ENCODE measurements around the gene LEF1.

The LEF1 gene

DNA sequence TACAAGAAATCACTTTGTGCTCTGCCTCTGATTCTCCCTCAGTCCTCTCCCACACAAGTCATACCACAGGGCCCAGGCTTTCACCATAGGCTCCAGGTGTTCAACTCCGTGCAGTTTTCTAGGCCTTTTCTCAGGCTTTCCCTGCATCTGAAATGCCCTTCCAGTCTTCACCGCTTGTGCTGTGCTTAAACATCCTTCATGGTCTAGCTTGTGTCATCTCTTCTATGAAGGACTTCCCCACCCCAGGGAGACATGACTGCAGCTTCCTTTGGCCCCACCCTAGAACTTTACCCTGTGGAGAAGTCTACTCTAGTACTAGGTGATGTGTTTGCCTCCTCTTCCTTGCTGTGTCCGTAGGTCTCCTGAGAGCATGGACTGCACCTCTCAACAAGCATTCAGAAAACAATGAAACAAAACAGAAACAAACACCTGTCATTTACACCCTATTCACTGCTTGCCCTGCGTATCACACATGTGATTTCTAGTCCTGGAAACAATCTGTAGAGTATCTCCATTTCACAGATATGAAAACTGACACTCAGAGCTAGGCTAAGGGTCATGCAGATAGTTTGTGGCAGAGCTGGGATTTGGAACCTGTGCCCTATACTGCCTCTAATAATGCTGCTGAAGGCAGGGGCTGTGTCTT is 22.7 kb upstream of the LEF1 start:
- Mint-ChIP-seq H3K36me3 (ENCODE audit: low read depth) (no peaks in the 10 kb centered on the region), H3K9me3 (no peaks in the 10 kb centered on the region), H3K27me3 (no peaks in the 10 kb centered on the region), H3K27ac (no peak overlapping the region), H3K4me1 (ENCODE audit: low read depth) (peaks cover 15% of the 10 kb centered on the region), H3K4me3 (no peak overlapping the region)

DNA sequence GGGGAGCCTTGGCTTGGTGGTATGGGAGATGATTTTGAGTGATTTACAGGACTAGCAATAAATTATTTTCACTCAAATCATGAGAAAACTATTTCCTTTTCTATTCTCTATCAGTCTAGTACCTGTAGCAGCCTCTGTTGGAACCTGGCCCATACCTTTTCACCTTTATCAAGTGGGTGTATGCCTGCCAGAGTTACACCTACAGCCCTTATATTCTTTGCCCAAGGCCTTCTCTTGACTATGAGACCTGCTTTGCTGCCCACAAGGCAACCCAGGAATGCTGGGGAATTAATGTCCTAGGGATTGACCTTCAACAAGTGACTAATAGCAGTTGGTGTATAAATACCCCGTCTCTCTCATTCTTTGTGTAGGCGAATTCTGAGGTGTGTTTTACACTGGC is 20.0 kb upstream of the LEF1 start:
- H3K27me3 Mint-ChIP-seq: no peaks in the 10 kb centered on the region
- H3K27ac Mint-ChIP-seq: no peak overlapping the region
- no peak overlapping the region for H3K4me3 Mint-ChIP-seq
- no peaks in the 10 kb centered on the region for H3K36me3 Mint-ChIP-seq (ENCODE audit: low read depth)
- H3K4me1 Mint-ChIP-seq (ENCODE audit: low read depth): peaks cover 21% of the 10 kb centered on the region
- no peaks in the 10 kb centered on the region for H3K9me3 Mint-ChIP-seq

DNA sequence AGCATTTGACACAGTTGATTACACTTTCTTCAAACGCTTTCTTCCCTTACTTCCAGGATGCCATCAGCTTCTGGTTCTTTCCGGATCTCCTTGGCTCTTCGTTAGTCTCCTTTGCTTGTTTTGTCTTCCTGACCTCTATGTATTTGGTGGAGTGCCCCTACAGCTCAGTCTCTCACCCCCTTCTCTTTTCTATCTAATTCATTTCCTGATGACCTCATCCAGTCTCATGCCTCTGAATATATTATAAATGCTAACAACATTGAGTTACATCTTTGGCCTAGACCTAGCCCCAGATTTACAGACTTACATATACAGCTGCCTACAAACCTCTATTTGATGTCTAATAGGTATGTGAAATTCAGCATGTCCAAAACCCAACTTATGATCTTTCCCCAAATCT is 16.5 kb upstream of the LEF1 start:
- Mint-ChIP-seq H3K4me3 (no peak overlapping the region), H3K27ac (no peak overlapping the region), H3K9me3 (no peaks in the 10 kb centered on the region), H3K27me3 (no peaks in the 10 kb centered on the region), H3K4me1 (ENCODE audit: low read depth) (peaks cover 9% of the 10 kb centered on the region), H3K36me3 (ENCODE audit: low read depth) (no peaks in the 10 kb centered on the region)

DNA sequence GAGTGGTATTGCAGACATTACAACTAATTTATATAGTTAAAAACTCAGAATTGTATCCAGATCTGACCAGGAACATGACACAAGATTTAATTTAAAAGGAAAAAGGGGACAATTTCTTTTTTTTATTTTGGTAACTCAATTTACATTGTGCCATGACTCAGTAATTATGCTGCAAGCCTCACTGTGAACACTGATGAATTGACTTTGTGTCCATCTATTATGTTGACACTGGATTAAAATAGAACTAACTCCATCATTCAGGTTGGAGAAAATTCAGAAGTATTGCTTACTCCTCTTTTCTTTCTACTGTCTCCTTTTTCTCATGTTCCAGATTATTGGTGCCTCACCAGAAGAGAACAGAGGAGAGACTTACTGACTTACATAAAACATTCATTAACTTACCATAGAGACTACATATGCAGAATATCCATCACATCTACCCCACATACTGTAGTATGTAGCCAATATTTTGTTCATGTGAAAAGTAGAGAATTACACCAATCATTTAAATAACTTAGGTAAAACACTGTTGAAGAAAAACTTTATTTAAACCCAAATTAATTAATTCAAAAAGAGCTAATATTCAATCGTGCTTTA is 15.8 kb upstream of the LEF1 start:
- Mint-ChIP-seq H3K27me3 (no peaks in the 10 kb centered on the region), H3K9me3 (no peaks in the 10 kb centered on the region), H3K4me1 (ENCODE audit: low read depth) (peaks cover 9% of the 10 kb centered on the region), H3K27ac (no peak overlapping the region), H3K36me3 (ENCODE audit: low read depth) (no peaks in the 10 kb centered on the region), H3K4me3 (no peak overlapping the region)

DNA sequence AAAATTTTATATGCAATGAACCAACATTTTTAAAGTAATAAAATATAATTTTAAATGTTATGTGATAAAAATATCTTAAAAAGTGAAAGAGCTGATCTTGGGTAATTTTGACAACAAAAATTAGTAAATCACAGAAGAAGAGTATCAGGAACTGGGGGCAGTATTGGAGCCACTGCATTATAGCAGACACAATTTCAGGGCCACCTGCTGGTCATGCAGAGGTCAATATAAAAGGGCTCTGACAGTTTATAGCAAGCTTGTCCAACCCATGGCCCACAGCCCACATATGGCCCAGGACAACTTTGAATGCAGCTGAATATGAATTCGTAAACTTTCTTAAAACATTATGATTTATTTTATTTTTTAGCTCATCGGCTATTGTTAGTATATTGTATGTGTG is 13.0 kb upstream of the LEF1 start:
- H3K27ac Mint-ChIP-seq: no peak overlapping the region
- no peaks in the 10 kb centered on the region for H3K27me3 Mint-ChIP-seq
- H3K4me1 Mint-ChIP-seq (ENCODE audit: low read depth): peaks cover 9% of the 10 kb centered on the region
- H3K36me3 Mint-ChIP-seq (ENCODE audit: low read depth): peaks cover 5% of the 10 kb centered on the region
- no peak overlapping the region for H3K4me3 Mint-ChIP-seq
- H3K9me3 Mint-ChIP-seq: no peaks in the 10 kb centered on the region

DNA sequence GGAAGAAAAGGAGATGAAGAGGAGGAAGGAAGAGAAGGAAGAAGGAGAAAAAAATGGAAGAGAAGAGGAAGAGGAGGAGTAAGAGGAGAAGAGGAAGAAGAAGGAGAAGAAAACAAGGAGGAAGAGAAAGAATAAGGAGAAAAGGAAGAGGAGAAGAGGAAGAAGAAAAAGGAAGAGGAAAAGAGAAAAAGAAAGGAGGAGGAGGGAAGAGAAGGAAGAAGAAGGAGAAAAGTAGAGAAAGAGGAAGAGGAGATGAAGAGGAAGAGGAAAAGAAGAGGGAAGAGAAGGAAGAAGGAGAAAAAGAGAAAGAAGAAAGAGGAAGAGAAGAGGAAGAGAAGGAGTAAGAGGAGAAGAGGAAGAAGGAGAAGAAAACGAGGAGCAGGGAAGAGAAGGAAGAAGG is 11.8 kb upstream of the LEF1 start:
- Mint-ChIP-seq H3K4me3 (no peak overlapping the region), H3K27me3 (no peaks in the 10 kb centered on the region), H3K4me1 (ENCODE audit: low read depth) (peaks cover 7% of the 10 kb centered on the region), H3K27ac (no peak overlapping the region), H3K9me3 (no peaks in the 10 kb centered on the region), H3K36me3 (ENCODE audit: low read depth) (peaks cover 5% of the 10 kb centered on the region)

DNA sequence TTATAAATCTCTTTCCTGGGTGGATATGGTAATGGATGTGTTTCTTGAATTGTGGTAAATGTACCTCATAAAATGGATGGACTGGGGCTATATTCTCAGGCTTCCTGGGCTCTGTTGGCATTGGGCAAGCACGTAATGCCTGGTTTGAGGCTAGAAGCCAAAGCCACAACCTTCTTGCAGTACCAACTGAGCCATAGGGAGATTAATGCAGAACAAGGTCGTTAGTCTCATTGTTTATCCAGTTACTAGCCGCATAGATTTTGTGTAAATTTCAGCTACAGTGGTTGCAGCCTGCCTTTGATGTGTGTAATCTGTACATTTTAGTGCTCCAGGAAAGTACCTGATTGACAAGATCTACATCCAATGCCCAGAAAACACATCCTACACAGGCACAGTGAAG is 7.2 kb upstream of the LEF1 start:
- H3K27ac Mint-ChIP-seq: no peak overlapping the region
- no peaks in the 10 kb centered on the region for H3K27me3 Mint-ChIP-seq
- H3K4me1 Mint-ChIP-seq (ENCODE audit: low read depth): peaks cover 17% of the 10 kb centered on the region
- H3K4me3 Mint-ChIP-seq: no peak overlapping the region
- H3K9me3 Mint-ChIP-seq: no peaks in the 10 kb centered on the region
- H3K36me3 Mint-ChIP-seq (ENCODE audit: low read depth): peaks cover 5% of the 10 kb centered on the region

DNA sequence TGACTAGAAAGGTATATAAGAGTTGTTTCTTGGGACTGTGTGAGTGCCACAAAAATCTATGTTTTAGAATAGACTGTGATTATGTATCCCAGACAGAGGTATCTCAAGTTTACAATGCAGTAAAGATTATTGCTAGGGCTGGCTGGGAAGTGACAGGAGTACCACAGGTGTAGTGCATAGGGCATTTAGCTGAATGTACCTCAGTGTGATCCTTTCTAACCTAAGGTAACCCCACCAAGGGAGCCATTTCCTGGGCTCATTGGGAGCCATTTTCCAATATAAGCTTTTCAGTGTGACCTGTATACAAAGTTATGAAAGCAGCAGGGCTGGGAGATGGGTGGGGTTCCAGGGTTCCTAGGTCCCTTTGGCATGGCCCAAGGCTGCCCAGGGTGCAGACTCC is 6.1 kb upstream of the LEF1 start:
- Mint-ChIP-seq H3K9me3 (no peaks in the 10 kb centered on the region), H3K4me1 (ENCODE audit: low read depth) (peaks cover 29% of the 10 kb centered on the region), H3K27ac (no peak overlapping the region), H3K36me3 (ENCODE audit: low read depth) (peaks cover 5% of the 10 kb centered on the region), H3K27me3 (peaks cover 3% of the 10 kb centered on the region), H3K4me3 (no peak overlapping the region)

DNA sequence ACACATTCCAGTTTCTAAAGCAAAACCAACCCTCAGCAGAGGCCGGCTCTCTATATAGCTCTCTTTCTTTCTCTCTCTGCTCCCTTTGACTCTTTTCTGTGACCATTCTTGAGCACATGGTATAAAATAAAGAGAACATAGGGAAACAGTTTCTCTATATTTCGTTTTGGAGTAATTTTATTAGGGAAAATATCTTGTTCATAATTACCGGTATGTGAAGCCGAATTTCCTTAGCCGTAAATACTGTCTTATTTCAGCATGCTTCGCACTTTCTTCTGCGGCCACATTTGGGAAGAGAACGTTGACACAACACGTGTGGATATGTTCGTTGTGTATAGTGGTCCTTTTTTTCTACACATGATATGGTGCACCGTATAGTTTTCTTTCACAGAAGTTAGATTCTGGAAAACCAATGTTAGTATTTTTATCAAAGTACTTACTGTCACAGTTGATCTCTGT is 4.9 kb upstream of the LEF1 start:
- peaks cover 5% of the 10 kb centered on the region for H3K36me3 Mint-ChIP-seq (ENCODE audit: low read depth)
- H3K27me3 Mint-ChIP-seq: peaks cover 11% of the 10 kb centered on the region
- no peaks in the 10 kb centered on the region for H3K9me3 Mint-ChIP-seq
- peaks cover 39% of the 10 kb centered on the region for H3K4me1 Mint-ChIP-seq (ENCODE audit: low read depth)
- peak overlapping the region; percentile 88 for H3K27ac Mint-ChIP-seq
- H3K4me3 Mint-ChIP-seq: peak overlapping the region; percentile 99

DNA sequence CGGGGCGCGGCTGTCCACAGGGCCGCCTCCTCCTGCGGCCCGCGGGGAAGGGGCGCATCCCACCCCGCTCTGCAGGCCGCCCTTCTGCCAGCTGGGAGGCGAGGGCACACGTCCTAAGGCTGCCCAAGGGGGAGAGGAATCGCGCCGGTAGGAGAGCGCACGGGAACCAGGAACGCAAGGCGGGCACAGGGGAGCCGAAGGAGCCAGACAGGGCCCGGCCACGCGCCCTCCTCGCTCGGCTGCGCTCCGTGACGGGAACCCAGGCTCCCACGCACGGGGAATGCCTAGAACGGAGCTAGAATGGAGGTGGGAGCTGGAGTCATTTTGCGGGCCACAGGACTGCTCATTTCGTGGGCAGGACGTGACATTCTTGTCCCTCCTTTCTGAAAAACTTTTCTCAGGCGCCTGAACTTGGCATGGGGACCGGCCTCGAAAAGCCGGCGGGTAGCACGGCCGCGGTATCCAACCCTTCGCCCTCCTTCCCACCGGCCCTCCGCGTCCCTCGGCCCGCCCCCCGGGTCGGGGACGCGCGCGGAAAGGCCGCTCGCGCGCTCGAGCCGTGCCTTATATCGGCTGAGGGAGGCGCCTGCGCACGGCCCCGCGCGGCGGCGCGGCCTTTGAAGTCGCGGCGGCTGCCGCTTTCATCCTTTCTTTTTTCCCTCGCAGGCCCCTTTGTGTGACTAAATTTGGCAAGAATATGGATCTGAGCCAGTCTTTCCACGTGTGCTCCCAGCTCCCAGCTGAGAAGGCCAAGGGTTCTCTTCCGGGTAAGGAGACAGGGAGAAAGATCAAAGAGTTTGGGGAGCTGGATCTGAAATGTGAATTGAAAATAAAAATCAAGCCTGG is 4.2 kb upstream of the LEF1 start:
- peaks cover 11% of the 10 kb centered on the region for H3K27me3 Mint-ChIP-seq
- peak overlapping the region; percentile 88 for H3K27ac Mint-ChIP-seq
- no peaks in the 10 kb centered on the region for H3K9me3 Mint-ChIP-seq
- H3K4me1 Mint-ChIP-seq (ENCODE audit: low read depth): peaks cover 39% of the 10 kb centered on the region
- peaks cover 5% of the 10 kb centered on the region for H3K36me3 Mint-ChIP-seq (ENCODE audit: low read depth)
- peak overlapping the region; percentile 99 for H3K4me3 Mint-ChIP-seq

DNA sequence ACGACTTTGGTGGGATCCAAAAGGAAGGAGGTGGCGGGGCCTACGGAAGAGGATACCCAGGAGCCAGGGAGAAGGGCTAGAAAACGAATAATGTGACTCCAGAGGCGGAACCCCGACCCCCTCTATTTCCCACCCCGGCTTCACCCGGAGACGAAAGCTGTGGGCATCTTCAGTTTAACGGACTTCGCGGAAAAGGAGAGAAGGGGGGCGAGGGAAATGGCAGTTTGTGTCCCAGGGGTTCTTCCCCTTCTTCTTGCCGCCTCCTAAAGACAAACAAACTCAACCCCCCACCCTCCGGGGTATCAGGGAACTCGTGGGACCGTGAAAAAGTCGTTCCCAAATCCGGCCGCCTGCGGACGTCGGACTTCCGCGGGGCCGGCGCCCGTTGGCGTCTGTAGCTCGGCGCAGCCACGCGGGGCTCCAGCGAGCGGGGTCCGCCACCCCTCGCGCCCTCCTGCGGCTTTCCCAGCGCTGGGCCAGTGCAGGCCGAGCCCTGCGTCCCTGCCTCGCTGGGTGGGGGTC is 3.6 kb upstream of the LEF1 start:
- peaks cover 39% of the 10 kb centered on the region for H3K4me1 Mint-ChIP-seq (ENCODE audit: low read depth)
- H3K36me3 Mint-ChIP-seq (ENCODE audit: low read depth): no peaks in the 10 kb centered on the region
- H3K27me3 Mint-ChIP-seq: peaks cover 11% of the 10 kb centered on the region
- no peaks in the 10 kb centered on the region for H3K9me3 Mint-ChIP-seq
- peak overlapping the region; percentile 84 for H3K27ac Mint-ChIP-seq
- H3K4me3 Mint-ChIP-seq: peak overlapping the region; percentile 99

DNA sequence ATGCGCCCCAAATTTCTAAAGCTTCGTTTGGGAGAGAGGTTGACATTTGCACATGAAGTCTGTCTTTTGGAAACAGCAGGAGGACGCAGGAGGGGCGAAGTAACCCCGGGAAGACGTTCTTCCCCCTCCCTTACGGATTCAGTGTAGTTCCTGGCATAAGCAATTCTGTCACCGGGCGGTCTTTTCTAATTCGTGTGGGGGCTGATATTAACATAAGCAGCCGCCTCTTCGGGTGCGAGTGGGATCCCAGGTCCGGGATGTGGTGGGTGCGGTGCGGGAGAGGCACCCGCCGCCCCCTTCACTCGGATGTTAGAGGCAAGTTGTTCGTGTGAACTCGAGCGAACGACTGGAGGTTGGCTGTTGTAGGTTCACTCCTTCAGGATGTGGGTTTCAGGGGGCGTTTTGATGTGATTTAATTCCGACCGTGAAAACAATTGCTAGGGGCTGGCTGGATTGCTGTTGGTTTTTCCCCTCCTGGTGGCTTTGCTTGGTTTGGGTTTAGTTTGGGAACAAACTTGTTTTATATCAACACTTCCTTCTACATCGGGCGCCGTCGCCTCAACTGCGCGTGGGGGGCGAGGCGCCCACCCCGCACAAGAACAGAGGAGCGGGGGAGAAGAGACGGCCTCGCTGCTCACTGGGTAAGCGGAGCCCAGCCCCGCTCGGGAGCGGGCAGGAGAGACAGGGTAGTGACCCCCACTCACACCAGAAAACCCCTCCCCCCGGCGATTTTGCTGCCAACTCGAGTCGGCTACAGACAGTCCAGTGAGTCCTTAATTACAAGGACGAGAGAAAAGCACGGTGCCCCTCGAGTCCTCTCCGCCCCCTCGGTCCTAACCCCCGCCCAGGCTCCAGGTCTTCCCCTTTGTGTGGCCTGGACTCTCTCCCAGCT is 2.9 kb upstream of the LEF1 start:
- Mint-ChIP-seq H3K4me1 (ENCODE audit: low read depth) (peaks cover 44% of the 10 kb centered on the region), H3K27me3 (peaks cover 11% of the 10 kb centered on the region), H3K9me3 (no peaks in the 10 kb centered on the region), H3K27ac (peak overlapping the region; percentile 84), H3K4me3 (peak overlapping the region; percentile 99), H3K36me3 (ENCODE audit: low read depth) (no peaks in the 10 kb centered on the region)

DNA sequence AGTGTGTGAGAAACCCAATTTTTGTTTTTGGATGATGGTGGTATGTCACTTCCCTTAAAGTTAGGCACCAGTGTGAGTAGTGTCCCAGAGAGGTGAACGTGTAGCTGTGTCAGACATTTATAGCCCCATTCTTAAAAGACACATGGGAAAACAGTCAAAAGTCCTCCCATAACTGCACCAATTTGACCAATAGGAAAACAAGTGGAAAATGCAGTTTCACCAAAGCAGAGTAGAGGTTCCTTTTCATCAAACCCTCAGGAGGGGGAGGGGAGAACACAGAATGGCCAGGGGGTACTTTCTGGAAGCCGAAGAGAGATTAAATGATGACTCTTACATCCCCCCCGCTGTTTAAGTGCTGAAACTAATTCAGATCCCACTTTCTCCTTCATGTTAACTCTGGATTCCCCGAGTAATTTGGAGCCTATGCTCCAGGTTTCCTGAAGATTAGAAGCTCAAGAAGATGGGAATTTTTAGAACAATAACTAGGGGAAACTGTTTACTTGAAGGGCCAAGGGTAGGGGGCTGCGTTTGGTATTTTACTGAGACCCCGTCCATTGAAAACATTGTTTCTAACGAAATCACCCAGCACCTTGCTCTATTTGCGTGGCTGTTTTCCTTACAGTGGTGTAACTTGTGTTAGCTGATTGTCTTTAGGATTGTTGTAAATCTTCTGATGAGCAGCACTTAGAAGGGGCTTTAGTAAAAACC is 2.1 kb upstream of the LEF1 start:
- H3K4me1 Mint-ChIP-seq (ENCODE audit: low read depth): peaks cover 50% of the 10 kb centered on the region
- H3K36me3 Mint-ChIP-seq (ENCODE audit: low read depth): no peaks in the 10 kb centered on the region
- H3K27me3 Mint-ChIP-seq: peaks cover 11% of the 10 kb centered on the region
- peak overlapping the region; percentile 84 for H3K27ac Mint-ChIP-seq
- no peaks in the 10 kb centered on the region for H3K9me3 Mint-ChIP-seq
- H3K4me3 Mint-ChIP-seq: peak overlapping the region; percentile 99

DNA sequence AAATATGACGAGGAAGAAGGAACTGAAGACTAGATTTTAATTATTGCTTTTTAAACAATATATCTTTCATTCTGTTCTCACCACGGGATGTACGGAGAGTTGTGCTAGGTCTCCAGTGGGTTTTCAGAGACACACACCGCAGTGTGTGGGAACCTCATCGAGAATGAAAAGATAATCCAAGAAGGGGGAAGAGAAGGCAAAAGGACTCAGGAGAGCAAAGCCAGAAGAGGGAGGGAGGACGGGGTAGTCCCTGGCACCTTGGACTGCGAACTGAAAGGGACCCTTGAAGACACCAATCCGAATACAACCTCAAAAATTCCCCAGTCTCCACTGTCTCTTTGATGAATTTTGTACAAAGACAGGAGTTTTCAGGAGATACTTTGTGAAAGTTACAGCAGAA is 932 bp upstream of the LEF1 start:
- peaks cover 7% of the 10 kb centered on the region for H3K36me3 Mint-ChIP-seq (ENCODE audit: low read depth)
- peaks cover 11% of the 10 kb centered on the region for H3K27me3 Mint-ChIP-seq
- no peaks in the 10 kb centered on the region for H3K9me3 Mint-ChIP-seq
- peak overlapping the region; percentile 94 for H3K27ac Mint-ChIP-seq
- peak overlapping the region; percentile 99 for H3K4me3 Mint-ChIP-seq
- peaks cover 58% of the 10 kb centered on the region for H3K4me1 Mint-ChIP-seq (ENCODE audit: low read depth)

Data from stimulated activated naive CD8-positive, alpha-beta T cell treated with anti-CD3 and anti-CD28 coated beads, Interleukin-15, Interleukin-2, amounts not matched to agents 100 ng/mL and 50 ng/mL, for 24 hours (primary cell).